SK-MEL-5 (cell line): Measurements from ENCODE around the gene GJB4. TPM values are rescaled to one million over a fixed set of nuclear protein-coding genes. Genes with fewer than 3 reads are reported as not detected.

Experiments
- total RNA-seq: library from RNA; depleted of rRNA; stranded (reverse); fragments of >200 nt; shearing (Covaris generic); gene quantifications from 2 replicates; pipeline ENCODE4 v1.2.3, GENCODE V29; 2014; rRNA removed

GJB4 gene
- total RNA-seq, 1 experiment from 2014 or later: not detected

Other genes starting within 250 kb of the GJB4 start
- gene GJB5, start 4.7 kb upstream of the GJB4 start, total RNA-seq: not detected in 2 replicates
- not detected in 2 replicates for gene GJB3, start 21.5 kb downstream of the GJB4 start, total RNA-seq
- not detected in 2 replicates for gene GJA4, start 33.3 kb downstream of the GJB4 start, total RNA-seq
- gene SMIM12, start 100.0 kb downstream of the GJB4 start, total RNA-seq: 39.7 and 40.7 TPM in 2 replicates
- 0.35 and 1.8 TPM in 2 replicates for gene DLGAP3, start 169.9 kb downstream of the GJB4 start, total RNA-seq
- gene TMEM35B, start 225.6 kb downstream of the GJB4 start, total RNA-seq: 22.7 and 22.9 TPM in 2 replicates